Forelimb muscle (tissue), 1 donor: Measurements from ENCODE around the gene ME2. TPM values are rescaled to one million over a fixed set of nuclear protein-coding genes. Genes with fewer than 3 reads are reported as not detected.
"Not testable (repeated sequence)": the region's sequence is repeated elsewhere in the genome, so short reads cannot be mapped to it uniquely, and the experiment has no call there.

Source experiments
- DNase-seq: peaks from one replicate; pipeline ENCODE4 v3.0.0-alpha.2; 2013; ENCODE audit warnings: low read depth
- polyA plus RNA-seq: library from polyadenylated mRNA; unstranded; fragments of 120-200 nt; gene quantifications from one replicate; pipeline ENCODE4 v1.2.1, GENCODE V29; 2013; ENCODE audit not compliant: insufficient read length

The ME2 gene
- polyA plus RNA-seq, 1 donor: 27.8 TPM

GRCh38 chr18:50973367-50974126 lies 94.6 kb downstream of the ME2 start:
- no peak for DNase-seq

- no peak for DNase-seq
Measured at GRCh38 chr18:50977037-50977760, 98.3 kb downstream of the ME2 start.

GRCh38 chr18:50981381-50981780 lies 102.5 kb downstream of the ME2 start:
- no peak for DNase-seq

- DNase-seq: no peak
Measured at GRCh38 chr18:50982086-50982801, 103.3 kb downstream of the ME2 start.

GRCh38 chr18:50982802-50983179 lies 103.9 kb downstream of the ME2 start:
- DNase-seq: no peak

GRCh38 chr18:50986360-50987087 lies 107.6 kb downstream of the ME2 start:
- DNase-seq: no peak

- no peak for DNase-seq
Measured at GRCh38 chr18:50987261-50987660, 108.3 kb downstream of the ME2 start.

GRCh38 chr18:50989711-50990110 lies 110.8 kb downstream of the ME2 start:
- no peak for DNase-seq

GRCh38 chr18:50992351-50992762 lies 113.4 kb downstream of the ME2 start:
- no peak for DNase-seq

GRCh38 chr18:50994031-50994430 lies 115.1 kb downstream of the ME2 start:
- no peak for DNase-seq

- DNase-seq: not testable (repeated sequence)
Measured at GRCh38 chr18:51003174-51003573, 124.3 kb downstream of the ME2 start.

Other genes with a start within 250 kb of the ME2 start
- 0.33 TPM for gene MRO, start 59.1 kb upstream of the ME2 start, polyA plus RNA-seq
- gene ELAC1, start 88.9 kb downstream of the ME2 start, polyA plus RNA-seq: 6.4 TPM
- gene SMAD4, start 151.1 kb downstream of the ME2 start, polyA plus RNA-seq: 79.7 TPM